Activated CD4-positive, alpha-beta T cell treated with anti-CD3 and anti-CD28 coated beads, Interleukin-2, Interleukin-6, amounts not matched to agents 100 ng/mL and 50 ng/mL, durations not matched to agents 16 hours and 8 hours (primary cell): ENCODE data around the gene TUFM.
"Not testable (repeated sequence)": the region's sequence is repeated elsewhere in the genome, so short reads cannot be mapped to it uniquely, and the experiment has no call there.

Experiments used
- DNase-seq: peaks from one replicate; pipeline ENCODE4 v3.0.0-alpha.2; 2020

The TUFM gene

DNA sequence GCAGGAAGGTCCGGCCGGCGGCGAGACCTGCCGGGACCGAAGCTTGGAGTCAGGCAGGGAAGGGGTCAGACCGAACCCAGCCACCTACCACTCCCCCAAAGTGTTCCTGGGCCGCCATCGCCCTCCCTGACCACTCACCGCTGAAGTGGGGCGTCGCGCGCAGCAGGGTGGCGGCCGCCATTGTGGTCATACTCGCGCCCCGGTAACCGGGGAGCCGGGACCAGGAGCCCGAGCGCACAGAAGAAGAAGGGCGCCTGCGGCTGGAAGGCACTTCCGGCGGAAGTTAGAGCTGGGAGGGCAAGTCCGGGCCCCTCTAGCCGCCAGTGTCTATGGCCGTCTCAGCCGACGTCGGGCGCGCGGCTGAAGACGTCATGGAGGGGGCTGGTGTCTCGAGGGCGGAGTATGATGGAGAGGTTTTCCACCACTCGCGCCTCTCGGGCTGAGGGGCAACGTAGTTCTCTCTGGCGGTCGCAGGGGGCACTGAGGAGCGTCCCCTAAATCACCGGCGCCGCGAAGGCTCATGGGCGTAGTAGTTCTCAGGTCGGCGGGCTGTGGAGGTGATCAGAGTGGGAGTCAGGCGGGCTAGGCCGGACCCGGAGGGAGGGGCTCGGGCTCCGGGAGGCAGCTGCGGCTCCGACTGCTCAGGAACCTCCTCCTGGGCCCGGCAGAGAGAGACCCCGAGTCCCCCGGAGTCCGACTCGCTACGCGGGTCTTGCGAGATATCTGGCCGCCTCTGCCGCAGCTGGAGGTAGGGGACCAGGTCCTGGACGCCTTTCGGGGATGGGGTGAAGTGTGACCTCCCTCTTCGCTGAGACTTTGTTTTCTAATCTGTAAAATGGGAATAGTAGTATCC lies at the start of gene TUFM:
Gene TUFM, minus strand, starts transcription at position 269 of the 853 bp plus-strand sequence. Its CDS starts 79 bp downstream, at position 190.
- peak; percentile 99 for DNase-seq

DNA sequence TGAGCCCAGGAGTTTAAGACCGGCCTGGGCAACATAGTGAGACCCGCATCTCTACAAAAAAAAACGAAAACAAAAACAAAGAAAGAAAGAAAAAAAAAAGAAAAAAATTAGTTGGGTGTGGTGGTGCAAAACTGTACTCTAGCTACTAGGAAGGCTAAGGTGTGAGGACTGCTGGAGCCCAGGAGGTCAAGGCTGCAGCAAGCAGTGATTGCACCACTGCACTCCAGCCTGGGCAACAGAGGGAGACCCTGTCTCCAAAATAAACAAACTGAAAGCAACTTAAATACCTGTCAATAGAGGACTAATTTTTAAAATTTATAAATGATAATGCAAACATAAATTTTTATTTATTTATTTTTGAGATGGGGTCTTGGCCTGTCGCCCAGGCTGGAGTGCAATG lies 49.5 kb upstream of the TUFM start:
- DNase-seq: no peak

DNA sequence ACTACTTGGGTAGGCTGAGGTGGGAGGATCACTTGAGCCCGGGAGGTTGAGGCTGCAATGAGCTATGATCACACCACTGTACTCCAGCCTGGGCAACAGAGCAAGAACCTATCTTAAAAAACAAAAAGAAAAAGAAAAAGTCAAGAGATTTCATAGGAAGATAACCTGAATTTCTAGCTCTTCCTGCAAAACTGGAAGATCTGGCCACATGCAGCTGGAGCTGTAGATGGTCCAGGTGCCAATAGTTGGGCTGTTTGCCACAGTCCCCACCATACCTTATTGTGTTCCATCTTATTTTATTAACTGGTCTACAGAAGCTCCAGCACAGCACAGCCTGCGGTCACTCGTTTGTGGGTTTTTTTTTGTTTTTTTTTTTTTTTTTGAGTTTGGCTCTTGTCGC lies 47.1 kb upstream of the TUFM start:
- DNase-seq: no peak

DNA sequence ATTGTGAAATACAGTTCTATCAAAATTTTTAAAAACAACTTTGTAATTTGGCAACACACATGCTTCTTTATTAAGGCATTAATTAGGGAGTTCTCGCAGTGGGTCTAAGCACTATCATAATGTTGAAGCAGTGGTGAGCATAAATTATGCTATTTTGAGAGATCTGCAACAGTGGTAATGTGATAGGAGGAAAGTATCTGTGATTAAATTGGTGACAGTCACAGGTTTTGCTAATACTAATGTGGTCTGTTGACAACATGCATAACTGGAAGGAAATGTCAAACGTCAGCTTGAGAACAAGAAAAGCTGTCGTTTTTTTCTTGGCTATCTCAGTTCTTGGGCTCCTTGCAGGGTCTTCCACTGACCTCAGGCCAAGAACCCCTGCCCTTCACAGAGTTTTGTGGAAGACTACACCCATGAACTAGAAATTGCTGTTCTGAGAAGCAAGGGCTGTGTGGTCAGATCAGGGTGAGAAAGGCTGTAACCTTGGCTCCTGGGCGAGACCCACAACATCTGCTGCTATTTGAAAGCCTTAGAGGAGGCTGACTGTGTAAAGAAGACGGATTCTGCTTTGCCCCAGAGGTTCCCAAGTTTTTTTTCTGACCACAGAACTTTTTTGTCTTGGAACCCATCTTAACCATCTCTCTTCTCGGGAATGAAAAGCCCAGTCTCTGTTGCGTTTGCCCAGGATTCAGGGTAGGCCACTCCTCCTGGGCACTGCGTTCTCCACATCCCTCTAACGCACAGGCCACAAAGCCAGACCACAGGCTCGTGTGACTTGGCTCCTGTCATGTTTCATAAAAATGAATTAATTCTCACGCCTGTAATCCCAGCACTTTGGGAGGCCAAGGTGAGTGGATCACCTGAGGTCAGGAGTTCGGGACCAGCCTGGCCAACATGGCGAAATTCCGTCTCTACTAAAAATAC lies 46.1 kb upstream of the TUFM start:
- DNase-seq: no peak

DNA sequence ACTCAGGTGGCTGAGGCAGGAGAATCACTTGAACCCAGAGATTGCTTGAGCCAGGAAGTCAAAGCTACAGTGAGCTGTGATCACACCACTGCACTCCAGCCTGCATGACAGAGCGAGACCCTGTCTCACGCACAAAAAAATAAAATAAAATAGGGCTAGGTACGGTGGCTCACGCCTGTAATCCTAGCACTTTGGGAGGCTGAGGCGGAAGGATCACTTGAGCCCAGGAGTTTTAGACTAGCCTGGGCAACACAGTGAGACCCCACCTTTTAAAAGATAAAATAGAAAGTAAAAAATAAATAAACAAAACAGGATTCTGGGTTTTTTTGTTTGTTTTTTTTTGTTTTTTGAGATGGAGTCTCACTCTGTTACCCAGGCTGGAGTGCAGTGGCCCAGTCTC lies 44.2 kb upstream of the TUFM start:
- not testable (repeated sequence) for DNase-seq

DNA sequence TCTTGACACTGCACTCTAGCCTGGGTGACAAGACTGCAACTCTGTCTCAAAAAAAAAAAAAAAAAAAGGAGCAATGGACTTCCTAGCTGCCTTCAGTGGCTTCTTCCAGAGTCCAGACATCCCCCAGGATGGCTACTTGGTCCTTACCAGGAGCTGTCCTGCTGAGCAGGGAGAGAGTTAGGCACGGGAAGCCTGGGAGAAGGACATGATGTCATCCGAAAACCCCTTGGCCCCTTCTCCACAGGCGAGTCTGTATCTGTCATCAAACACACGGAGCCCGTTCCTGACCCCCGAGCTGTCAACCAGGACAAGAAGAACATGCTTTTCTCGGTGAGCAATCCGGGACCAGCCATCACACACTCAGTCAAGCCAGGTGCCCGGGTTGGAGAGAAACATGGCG lies 40.8 kb upstream of the TUFM start:
- DNase-seq: no peak

DNA sequence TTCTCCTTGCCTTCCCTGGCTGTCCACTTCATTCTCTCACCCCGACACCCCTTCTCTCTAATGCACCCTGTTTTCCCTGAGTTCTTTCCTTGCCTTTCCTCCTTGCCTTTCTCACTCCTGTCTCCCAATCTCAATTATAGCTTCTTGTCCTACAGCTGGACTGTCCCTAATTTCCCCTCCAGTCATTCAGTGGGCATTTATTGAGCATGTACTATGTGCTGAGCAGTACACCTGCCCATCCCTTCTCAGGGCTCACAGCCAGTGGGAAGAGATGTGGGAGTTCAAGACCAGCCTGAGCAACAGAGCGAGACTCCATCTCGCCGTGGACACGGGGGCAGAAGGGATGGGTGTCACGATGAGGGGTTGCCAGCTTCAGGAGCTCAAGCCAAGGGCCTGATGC lies 37.9 kb upstream of the TUFM start:
- DNase-seq: no peak

DNA sequence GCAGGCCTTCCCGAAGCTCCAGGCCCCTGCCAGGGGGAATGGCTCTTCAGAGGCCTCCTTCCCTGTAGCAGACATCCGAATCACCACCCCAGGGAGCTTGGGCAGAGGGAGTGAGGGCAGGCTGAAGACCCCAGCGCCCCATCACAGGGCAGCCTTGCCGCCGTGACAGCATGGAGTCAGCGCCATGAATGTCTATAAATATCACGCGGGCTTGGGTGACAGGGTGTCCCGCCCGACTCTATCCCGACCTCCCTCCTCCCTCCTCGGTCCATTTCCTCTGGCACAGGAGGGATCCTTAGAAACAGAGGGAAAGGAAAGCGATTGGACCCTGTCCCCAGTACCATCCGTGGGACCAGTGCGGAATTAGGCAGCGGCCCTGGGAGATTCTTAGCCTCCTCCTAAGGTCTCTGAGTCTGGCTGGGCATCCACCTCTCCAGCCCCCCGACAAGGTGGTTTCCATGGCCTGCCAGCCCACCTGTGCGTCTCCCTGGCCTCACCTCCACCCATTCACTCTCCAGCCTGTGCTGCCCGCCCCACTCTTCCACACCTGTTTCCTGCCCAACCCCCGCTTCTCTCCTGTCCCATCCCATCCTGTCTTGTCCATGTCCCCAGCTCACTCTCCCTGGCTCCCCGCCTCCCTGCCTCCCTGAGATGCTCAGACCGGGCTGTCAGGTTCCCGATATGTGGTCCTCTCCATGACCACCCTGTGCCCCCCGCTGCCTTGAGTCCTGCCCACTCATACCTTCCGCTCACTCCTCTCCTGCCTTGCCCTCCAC lies 37.3 kb upstream of the TUFM start:
- DNase-seq: no peak

DNA sequence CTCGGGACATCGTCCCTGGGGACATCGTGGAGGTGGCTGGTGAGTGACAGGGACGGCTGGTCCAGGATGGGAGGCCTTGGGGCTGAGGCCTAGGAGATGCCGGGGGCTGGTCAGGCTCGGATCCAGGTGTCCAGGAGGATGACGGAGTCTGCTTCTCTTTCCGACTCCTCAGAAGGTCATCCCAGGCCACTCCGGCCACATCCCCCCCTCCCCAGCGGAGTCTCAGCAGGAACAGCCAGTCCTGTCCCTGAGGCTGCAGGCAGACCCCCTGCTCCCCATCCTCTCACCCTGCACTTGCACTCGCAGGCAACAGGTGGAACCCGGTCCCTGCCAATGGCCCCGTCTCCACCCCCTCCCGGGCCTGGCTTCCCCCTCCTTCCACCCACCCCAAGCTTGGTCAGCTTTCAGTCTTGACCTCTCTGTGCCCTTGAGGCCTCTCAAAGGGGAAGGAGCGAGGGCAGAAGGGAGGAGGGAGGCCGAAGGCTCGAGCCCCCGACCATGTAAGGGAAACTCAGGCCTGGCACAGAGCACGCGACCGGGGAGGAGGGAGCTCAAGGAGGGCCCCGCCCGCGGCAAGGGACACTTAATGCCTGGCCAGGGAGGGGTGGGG lies 36.5 kb upstream of the TUFM start:
- DNase-seq: no peak

DNA sequence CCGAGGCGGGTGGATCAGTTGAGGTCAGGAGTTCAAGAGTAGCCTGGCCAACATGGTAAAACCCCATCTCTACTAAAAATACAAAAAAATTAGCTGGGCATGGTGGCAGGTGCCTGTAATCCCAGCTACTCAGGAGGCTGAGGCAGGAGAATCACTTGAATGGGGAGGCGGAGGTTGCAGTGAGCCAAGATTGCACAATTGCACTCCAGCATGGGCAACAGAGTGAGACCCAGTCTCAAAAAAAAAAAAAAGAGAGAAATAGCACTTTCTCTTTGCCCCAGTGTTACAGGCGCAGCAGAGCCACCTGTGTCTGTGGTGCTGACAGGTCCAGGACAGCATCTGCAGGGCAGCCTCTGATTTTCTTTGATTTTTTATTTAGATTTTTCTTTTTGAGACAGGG lies 35.4 kb upstream of the TUFM start:
- not testable (repeated sequence) for DNase-seq

DNA sequence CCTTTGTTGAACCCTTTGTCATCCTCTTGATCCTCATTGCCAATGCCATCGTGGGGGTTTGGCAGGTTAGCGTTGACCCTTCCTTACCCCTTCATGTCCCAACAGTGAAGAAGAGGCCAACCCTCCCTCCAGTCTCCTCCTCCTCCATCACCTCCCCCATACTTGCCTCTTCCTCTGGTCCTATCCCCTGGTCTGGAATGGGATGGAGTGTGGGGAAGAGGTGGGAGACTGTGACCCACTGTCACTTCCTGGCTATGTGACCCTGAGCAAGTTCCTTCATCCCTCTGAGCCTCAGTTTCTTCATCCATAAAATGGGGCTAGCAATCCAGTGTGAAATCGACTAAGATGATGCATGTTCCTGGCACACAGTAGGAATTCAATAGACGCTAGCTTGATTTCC lies 34.8 kb upstream of the TUFM start:
- DNase-seq: no peak

DNA sequence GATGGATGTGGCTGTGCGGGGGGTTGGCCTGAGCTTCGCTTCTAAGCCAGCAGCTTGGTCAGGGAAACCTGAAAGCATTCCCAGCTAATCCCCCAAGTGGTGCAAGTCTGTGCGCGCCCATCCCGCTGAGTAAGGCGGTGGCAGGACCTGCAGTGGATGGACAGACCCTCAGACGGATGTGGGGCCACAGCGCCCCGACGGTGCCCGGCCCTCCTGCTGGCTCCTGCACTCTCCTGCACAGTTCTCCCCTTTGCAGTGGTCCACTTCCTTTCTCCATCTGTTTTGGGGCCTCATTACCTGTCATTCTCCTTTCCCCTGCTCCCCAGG lies 34.4 kb upstream of the TUFM start:
- DNase-seq: no peak

DNA sequence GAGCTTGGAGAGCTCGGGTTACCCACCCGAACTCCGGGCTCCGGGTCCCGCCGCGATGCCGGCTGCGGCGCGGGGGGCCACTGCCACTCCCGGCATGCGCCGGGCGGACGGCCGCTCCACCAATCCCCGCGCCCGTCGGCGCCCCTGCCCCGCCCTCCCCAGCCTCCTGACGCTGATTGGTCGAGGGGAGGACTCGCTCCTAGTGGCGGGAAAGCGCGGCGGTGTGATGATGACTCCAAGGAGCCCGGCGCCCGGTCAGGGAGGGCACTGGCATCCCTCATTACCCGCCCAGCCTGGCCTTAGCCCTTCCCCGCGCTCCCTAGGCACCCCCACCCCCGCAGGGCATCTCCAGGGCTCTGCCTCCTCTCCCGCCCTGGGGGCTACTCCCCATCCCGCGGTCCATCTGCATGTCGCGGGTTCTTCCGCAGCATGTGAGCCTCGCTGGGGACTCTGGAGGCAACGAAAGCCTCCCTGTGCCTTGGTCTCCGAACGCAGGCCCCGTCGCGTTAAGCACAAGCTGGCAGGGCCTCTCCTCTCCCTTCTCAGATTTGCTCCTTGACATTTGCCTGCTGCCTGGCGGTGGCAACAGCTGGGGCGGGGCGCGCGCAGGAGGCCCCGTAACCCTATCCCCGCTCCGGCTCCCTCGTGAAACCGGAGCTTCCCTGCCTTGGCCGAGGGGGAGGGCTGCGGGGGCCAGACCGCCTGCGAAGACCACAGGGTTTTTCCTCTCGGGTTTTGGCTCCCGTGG lies 33.9 kb upstream of the TUFM start:
- DNase-seq: peak; percentile 95

DNA sequence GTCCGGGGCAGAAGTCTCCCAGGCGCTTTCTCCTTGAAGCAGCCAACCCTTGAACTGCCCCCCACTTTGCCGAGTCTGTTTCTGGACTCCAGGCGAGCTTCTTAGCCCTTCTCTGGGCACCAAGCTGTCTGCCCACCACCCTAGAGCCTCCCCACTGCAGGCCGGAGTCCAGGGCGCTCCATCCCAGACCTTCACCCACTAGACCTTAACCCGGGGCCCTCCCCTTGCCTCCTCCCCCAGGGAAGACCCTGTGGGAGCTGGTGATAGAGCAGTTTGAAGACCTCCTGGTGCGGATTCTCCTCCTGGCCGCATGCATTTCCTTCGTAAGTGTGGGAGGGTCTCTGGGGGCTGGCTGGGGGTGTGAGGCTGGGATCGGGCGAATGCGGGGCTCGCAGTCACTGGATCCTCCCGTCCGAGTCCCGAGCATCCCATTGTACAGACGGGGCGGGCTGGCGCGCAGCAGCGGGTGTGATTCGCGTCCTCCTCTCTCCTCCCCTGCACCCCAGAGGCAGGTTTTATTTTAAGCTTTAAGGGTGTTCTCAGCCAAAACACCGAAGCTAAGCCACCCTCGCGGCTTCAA lies 33.2 kb upstream of the TUFM start:
- DNase-seq: no peak

DNA sequence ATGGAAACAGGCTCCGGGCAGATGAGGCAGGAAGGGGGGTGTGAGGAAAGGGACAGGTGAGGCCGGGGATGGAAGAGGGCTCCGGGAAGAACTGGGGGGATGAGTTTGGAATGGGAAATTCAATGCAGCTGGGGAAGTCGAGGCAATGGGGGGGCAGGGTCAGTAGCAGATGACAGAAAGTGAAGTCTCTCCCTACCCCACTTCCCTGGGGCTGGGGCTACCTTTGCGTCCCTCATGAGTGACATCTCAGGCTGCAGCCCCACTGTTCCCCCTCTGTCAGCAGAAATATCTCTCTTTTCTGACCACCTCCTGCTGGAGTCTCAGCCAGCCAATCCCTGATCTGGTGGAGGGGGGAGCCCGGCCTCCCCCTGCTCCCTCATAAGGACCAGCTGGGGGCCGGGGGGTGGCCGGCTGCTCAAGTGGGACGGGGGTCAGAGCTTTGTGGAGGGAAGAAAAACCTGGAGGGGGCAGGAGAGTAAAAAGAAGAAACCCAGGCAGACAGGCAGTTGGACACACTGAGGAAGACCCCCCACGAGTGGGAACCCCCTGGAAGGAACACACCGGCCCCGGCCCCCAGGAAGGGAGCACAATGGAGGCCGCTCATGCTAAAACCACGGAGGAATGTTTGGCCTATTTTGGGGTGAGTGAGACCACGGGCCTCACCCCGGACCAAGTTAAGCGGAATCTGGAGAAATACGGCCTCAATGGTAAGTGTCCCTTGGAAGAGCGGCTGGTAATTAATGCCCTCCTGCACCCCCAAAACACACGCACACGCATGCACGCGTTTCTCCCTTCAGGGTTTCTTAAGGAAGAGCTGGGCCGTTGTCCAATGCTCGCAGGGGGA lies 32.2 kb upstream of the TUFM start, which contains the start of gene ATP2A1:
Gene ATP2A1, plus strand, starts transcription at position 406 of the 844 bp plus-strand sequence. Its CDS starts 184 bp downstream, at position 590.
- DNase-seq: no peak

DNA sequence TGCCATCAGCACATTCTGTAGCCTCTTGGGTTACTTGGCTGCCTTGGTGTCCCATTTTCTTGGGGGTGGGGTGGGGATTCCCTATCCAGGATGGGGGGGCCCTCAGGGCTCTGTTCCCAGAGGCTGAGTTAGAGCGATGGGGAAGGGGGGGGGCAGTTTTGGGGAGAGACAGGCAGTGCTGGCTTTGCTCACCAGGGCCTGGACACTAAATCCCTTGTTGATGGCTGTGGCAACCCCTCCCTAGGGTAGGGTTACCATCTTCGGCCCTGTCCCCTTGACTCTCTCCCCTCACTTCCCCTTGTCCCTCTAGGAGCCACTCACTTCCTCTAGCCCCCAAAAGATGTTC lies 31.5 kb upstream of the TUFM start:
- no peak for DNase-seq

DNA sequence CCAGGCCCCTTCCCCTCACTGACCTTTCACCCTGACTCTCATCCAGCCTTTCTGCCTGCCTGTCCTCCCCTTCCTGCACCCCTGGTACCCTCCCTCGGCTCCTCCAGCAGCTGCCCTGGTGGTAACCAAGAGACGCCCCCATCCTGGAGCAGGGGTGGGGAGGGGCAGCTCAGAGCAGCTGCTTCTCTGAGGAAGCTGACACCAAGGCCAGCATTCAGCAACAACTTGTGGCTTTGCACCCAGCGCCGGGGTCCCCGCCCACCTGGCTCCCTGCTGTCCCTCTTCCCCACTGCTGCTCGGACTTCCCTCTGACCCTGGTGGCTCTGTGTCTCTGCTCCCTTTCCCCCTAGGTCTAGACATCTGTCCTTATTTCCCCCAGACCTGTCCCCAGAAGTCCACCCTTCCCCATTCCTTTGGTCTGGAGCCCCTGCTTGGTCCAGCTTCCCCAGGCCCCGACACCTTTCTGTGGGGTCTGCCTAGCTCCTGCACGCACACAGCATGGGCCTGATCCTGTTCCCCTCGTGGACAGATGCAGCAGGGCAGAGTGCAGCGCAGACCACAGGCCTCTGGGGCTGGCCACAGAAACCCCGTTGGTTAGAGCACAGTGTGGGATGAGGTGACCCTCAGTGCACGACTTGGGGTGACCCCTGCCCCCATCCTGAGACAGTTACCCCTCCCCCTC lies 31.0 kb upstream of the TUFM start:
- no peak for DNase-seq

DNA sequence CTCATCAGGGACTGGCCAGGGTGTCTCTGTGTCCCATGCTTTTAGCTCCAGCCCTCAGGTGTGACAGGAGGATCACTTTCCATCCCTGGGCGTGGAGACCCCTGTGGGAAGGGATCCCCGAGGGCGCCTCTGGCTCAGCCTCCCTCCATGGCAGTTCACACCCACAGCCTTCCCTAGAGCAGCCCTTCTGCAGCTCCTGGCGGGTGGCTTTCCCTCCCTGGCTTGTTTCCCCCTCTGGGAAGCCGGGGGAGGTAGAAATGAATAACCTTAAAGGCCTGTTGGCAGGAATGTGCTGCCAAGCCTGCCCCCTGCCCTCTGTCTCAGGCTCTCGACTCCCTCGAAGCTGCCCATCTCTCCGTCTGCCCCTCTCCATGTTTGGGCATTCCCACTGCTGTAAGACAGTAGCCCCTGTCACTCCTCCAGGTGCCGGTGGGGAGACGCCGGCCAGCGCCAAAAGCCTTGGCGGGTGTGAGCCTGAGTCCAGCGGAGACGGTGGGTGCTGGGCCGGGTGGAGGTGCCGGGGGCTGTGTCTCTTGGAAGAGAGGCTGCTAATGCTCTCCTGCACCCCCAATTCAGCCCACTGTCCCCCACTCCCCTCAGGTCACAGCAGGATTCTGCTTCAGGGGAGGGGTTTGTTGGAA lies 30.0 kb upstream of the TUFM start:
- DNase-seq: no peak
